ENCODE results near the gene SERPINA6.

GRCh38 chr14:94292872-94293577, 30.1 kb downstream of the SERPINA6 start, which contains the start of gene SERPINA10:
- TF ChIP-seq CTCF (IDR thresholded peaks at IDR 0.05) (no peak), POLR2A (IDR thresholded peaks at IDR 0.05) (no peak)

Data from testis (tissue), 2 donors.